Fibroblast of lung (primary cell): ENCODE measurements around the gene MED31. TPM values are rescaled to one million over a fixed set of nuclear protein-coding genes. Genes with fewer than 3 reads are reported as not detected.

ENCODE experiments used
- DNase-seq, 2 donors: peaks; one replicate each; pipeline versions ENCODE4 v3.0.0 to v3.0.0-alpha.2; 2010; ENCODE audit warnings: low read depth in 2 of 2
- H2AFZ ChIP-seq: 2 replicates; pipeline ENCODE4 v1.5.1; 2012; ENCODE audit warnings: low read length, control low read depth, inconsistent platforms
- H3K27ac ChIP-seq: 2 replicates; pipeline ENCODE4 v1.5.1; 2011; ENCODE audit warnings: low read length, control low read depth; ENCODE audit not compliant: insufficient read depth
- H3K27me3 ChIP-seq: 2 replicates; pipeline ENCODE4 v1.5.1; 2011; ENCODE audit warnings: mild to moderate bottlenecking, low read length; ENCODE audit not compliant: control insufficient read depth, insufficient read depth
- H3K36me3 ChIP-seq: 2 replicates; pipeline ENCODE4 v1.5.1; 2011; ENCODE audit warnings: low read length; ENCODE audit not compliant: control insufficient read depth, insufficient read depth
- H3K4me1 ChIP-seq: 2 replicates; pipeline ENCODE4 v1.5.1; 2011; ENCODE audit warnings: low read length; ENCODE audit not compliant: control insufficient read depth, insufficient read depth; ENCODE audit errors: extremely low read depth
- H3K4me2 ChIP-seq: 2 replicates; pipeline ENCODE4 v1.5.1; 2011; ENCODE audit warnings: low read length, control low read depth; ENCODE audit not compliant: insufficient read depth; ENCODE audit errors: extremely low read depth
- H3K4me3 ChIP-seq, 4 experiments: fragments of 200-600 bp in 1 of 4; sonication (generic) in 1 of 4; replicated peaks in 1 of 4; 2 replicates each; pipeline ENCODE4 v1.5.1; 2011 to 2016; ENCODE audit warnings: low read length in 4 of 4, low read depth in 3 of 4, mild to moderate bottlenecking in 3 of 4, control low read depth in 2 of 4, inconsistent platforms in 1 of 4, mixed read lengths in 1 of 4; ENCODE audit not compliant: insufficient read depth in 1 of 4; ENCODE audit errors: control extremely low read depth in 1 of 4
- H3K79me2 ChIP-seq: 2 replicates; pipeline ENCODE4 v1.5.1; 2012; ENCODE audit warnings: mild to moderate bottlenecking, low read length, inconsistent platforms; ENCODE audit not compliant: control insufficient read depth, insufficient read depth
- H3K9ac ChIP-seq: 2 replicates; pipeline ENCODE4 v1.5.1; 2011; ENCODE audit warnings: mild to moderate bottlenecking, low read length, control low read depth; ENCODE audit not compliant: insufficient read depth
- H3K9me3 ChIP-seq: 2 replicates; pipeline ENCODE4 v1.5.1; 2012; ENCODE audit warnings: low read depth, low read length; ENCODE audit not compliant: control insufficient read depth, insufficient read depth
- H4K20me1 ChIP-seq: 2 replicates; pipeline ENCODE4 v1.5.1; 2011; ENCODE audit warnings: low read length; ENCODE audit not compliant: control insufficient read depth, insufficient read depth; ENCODE audit errors: extremely low read depth
- EZH2 ChIP-seq: IDR thresholded peaks from 2 replicates; pipeline ENCODE4 v1.5.1; 2012; ENCODE audit warnings: low read length, control low read depth, mild to moderate bottlenecking; ENCODE audit errors: missing control alignments
- polyA plus RNA-seq, 2 donors: library from polyadenylated mRNA; depleted of rRNA in 1 of 2; stranded (reverse) in 1 of 2; unstranded in 1 of 2; fragments of >200 nt; gene quantifications; 2 replicates each; pipeline ENCODE4 v1.2.1, GENCODE V29; 2011 to 2012; ENCODE audit warnings: missing spikeins in 1 of 2
- total RNA-seq: library from RNA; depleted of rRNA; stranded (reverse); fragments of >200 nt; gene quantifications from 2 replicates; pipeline ENCODE4 v1.2.1, GENCODE V29; 2014
- TF ChIP-seq, protein P1 (sequence below), 2 donors: IDR thresholded peaks in 1 of 2; conservative IDR thresholded peaks in 1 of 2; 1 replicate in 1 of 2; 2 replicates in 1 of 2; pipeline ENCODE4 v1.5.1; 2011 to 2012; ENCODE audit warnings: low read length in 2 of 2, control low read depth in 1 of 2, inconsistent platforms in 1 of 2, low read depth in 1 of 2, mild to moderate bottlenecking in 1 of 2

The MED31 gene
- total and polyA plus RNA-seq, 2 donors (not counting 1 experiment from before 2014, with no cell fraction given), result 10.6 to 17.0 TPM

DNA sequence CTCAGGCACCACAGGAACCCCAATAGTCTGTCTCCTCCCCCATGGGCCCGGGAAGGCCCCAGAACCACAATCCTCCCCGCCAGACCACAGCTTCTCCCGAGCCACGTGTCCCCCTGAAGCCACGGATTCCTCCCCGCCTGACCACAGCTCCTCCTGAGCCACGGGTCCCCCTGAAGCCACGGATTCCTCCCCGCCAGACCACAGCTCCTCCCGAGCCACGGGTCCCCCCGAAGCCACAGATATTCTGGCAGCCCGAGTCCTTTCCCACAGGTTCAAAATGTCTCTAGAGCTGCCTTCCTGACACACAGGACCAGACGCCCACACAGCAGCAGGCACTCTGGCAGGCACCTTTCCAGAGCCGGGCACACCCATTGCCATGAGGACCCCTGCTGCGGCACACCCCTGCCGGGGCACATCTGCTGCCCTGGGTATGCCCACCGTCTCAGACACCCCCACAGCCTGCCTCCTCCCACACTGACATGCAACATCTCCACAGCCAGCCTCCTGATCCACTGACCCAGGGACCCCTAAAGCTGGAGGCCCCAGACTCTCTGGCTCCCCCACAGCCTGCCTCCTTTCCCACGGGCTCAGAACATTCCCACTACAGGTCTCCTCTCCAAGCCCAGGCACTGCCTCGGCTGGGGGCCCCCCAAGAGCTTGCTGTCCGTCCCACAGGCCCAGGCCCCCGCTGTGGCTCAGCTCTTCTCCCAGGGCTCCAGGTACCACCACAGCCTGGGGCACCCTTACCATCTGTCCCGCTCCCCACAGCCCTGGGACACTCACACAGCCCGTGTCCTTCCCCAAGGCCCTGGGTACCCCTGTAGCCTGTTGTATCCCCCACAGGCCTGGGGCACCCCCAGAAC is 13.1 kb downstream of the MED31 start:
- H3K36me3 ChIP-seq, result peaks cover 2% of the 10 kb centered on the region
- no peak overlapping the region for H3K27ac ChIP-seq
- no peaks in the 10 kb centered on the region for H3K9me3 ChIP-seq
- H3K4me3 ChIP-seq, result no peak overlapping the region
- H4K20me1 ChIP-seq, result no peaks in the 10 kb centered on the region
- H3K79me2 ChIP-seq, result peaks cover 36% of the 10 kb centered on the region
- no peak overlapping the region for H2AFZ ChIP-seq
- no peak for DNase-seq
- no peak for TF ChIP-seq EZH2
- no peak overlapping the region for H3K9ac ChIP-seq
- peak overlapping the region; percentile 83 for H3K4me2 ChIP-seq
- peaks cover 9% of the 10 kb centered on the region for H3K4me1 ChIP-seq
- no peaks in the 10 kb centered on the region for H3K27me3 ChIP-seq

DNA sequence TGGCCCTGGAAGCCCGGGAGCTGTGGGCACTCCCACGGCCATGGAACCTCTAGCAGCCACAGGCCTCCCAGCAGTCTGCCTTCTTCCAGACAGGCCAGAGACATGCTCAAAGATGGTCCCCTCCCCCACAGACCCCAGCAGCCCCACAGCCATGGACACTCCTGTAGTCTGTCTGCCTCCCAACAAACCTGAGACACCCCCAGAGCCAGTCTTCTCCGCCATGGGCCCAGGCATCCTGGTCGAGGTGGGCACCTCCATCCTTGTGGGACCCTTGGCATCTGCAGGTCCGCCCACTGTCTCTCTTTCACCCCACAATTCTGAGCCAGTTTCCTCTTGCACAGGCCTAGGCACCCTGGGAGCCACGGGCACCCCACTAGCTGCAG is 14.0 kb downstream of the MED31 start:
- Histone ChIP-seq H3K9ac (no peak overlapping the region), H3K36me3 (peaks cover 4% of the 10 kb centered on the region), H3K27me3 (no peaks in the 10 kb centered on the region), H3K4me3 (no peak overlapping the region), H3K79me2 (peaks cover 36% of the 10 kb centered on the region), H3K4me2 (no peak overlapping the region), H2AFZ (no peak overlapping the region), H3K4me1 (peaks cover 5% of the 10 kb centered on the region), H3K9me3 (no peaks in the 10 kb centered on the region), H3K27ac (no peak overlapping the region), H4K20me1 (no peaks in the 10 kb centered on the region)
- TF ChIP-seq, protein P1, sequence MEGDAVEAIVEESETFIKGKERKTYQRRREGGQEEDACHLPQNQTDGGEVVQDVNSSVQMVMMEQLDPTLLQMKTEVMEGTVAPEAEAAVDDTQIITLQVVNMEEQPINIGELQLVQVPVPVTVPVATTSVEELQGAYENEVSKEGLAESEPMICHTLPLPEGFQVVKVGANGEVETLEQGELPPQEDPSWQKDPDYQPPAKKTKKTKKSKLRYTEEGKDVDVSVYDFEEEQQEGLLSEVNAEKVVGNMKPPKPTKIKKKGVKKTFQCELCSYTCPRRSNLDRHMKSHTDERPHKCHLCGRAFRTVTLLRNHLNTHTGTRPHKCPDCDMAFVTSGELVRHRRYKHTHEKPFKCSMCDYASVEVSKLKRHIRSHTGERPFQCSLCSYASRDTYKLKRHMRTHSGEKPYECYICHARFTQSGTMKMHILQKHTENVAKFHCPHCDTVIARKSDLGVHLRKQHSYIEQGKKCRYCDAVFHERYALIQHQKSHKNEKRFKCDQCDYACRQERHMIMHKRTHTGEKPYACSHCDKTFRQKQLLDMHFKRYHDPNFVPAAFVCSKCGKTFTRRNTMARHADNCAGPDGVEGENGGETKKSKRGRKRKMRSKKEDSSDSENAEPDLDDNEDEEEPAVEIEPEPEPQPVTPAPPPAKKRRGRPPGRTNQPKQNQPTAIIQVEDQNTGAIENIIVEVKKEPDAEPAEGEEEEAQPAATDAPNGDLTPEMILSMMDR (conservative IDR thresholded peaks at IDR 0.05 in 1 of 2, IDR thresholded peaks at IDR 0.05 in 1 of 2; ENCODE audit: low read depth in 1 of 2, low read length in 2 of 2), result no peak
- TF ChIP-seq EZH2, result no peak
- DNase-seq, result no peak

DNA sequence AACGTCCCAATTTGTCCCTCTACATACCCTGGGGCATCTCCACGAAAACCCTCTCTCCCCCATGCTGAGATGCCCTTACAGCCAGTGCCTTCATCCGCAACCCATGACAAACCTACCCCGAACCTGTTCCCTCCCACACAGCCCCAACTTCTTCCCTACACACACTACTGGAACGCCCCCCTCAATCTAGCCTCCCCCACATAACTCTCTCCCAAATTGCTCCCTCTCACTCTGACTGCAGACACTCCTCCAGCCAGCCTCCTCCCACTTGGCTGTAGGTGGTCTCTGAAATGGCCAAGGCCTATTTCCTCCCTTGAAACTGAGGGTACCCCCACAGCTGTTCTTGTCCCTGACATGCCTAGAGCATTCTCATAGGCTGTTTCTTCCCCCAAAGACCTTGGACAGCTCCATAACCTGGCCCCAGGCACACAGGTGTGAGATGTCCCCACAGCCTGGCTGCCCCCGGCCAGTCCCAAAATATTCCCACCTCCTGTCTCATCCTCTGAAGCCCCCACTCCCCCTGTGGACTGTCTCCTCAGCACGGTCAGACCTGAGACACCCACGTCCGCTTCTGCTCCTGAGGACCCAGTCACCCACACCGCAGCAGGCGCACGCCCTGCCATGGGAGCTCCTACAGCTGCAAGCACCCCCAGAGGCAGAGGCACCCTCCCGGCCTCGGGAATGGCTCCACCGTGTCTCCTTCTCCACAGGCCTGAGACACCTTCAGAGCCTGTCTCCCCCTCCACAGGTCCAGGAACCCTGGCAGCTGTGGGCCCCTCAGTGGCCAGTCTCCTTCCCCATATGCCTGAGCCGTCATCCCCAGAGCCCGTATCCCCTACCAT is 14.6 kb downstream of the MED31 start:
- Histone ChIP-seq H4K20me1 (no peaks in the 10 kb centered on the region), H3K27ac (no peak overlapping the region), H3K9me3 (no peaks in the 10 kb centered on the region), H3K4me1 (peaks cover 4% of the 10 kb centered on the region), H3K9ac (no peak overlapping the region), H3K4me2 (no peak overlapping the region), H3K79me2 (peaks cover 31% of the 10 kb centered on the region), H3K27me3 (no peaks in the 10 kb centered on the region), H2AFZ (no peak overlapping the region), H3K4me3 (no peak overlapping the region), H3K36me3 (peaks cover 7% of the 10 kb centered on the region)
- no peak for DNase-seq
- TF ChIP-seq, protein P1 (conservative IDR thresholded peaks at IDR 0.05 in 1 of 2, IDR thresholded peaks at IDR 0.05 in 1 of 2; ENCODE audit: low read depth in 1 of 2, low read length in 2 of 2), result no peak
- no peak for TF ChIP-seq EZH2
